Keratinocyte (primary cell): Measurements from ENCODE around the gene PRR23E. TPM values are rescaled to one million over a fixed set of nuclear protein-coding genes. Genes with fewer than 3 reads are reported as not detected.

ENCODE experiments used
- DNase-seq: peaks from one replicate; pipeline ENCODE4 v3.0.0-alpha.2; 2011; ENCODE audit warnings: low read depth, missing footprints, low spot score
- FAIRE-seq: peaks from 2 replicates; lab custom pipeline; 2011; peaks lifted over from hg19 to GRCh38; lab: Jason Lieb, UNC
- H2AFZ ChIP-seq: 2 replicates; pipeline ENCODE4 v1.6.0; 2012; ENCODE audit warnings: low read length, control low read depth, inconsistent platforms; ENCODE audit not compliant: control insufficient read depth
- H3K27ac ChIP-seq: 2 replicates; pipeline ENCODE4 v1.5.1; 2011; ENCODE audit warnings: low read length; ENCODE audit not compliant: control insufficient read depth, insufficient read depth
- H3K27me3 ChIP-seq: 3 replicates; pipeline ENCODE4 v1.6.0; 2011; ENCODE audit warnings: low read length; ENCODE audit not compliant: control insufficient read depth, insufficient read depth; ENCODE audit errors: extremely low read depth
- H3K36me3 ChIP-seq, 2 experiments: 2 replicates in 1 of 2; 3 replicates in 1 of 2; pipeline ENCODE4 v1.5.1; 2011; ENCODE audit warnings: low read length in 2 of 2, mild to moderate bottlenecking in 1 of 2; ENCODE audit not compliant: control insufficient read depth in 2 of 2, insufficient read depth in 2 of 2; ENCODE audit errors: extremely low read depth in 1 of 2
- H3K4me1 ChIP-seq: 3 replicates; pipeline ENCODE4 v1.5.1; 2011; ENCODE audit warnings: low read length; ENCODE audit not compliant: control insufficient read depth, insufficient read depth; ENCODE audit errors: extremely low read depth
- H3K4me2 ChIP-seq: 3 replicates; pipeline ENCODE4 v1.6.0; 2011; ENCODE audit warnings: low read depth, low read length; ENCODE audit not compliant: control insufficient read depth, insufficient read depth; ENCODE audit errors: extremely low read depth
- H3K4me3 ChIP-seq, 3 experiments: fragments of 200-600 bp in 1 of 3; sonication (generic) in 1 of 3; 2 replicates in 2 of 3; 3 replicates in 1 of 3; pipeline ENCODE4 v1.5.1; 2011 to 2016; ENCODE audit warnings: low read length in 3 of 3, mild to moderate bottlenecking in 3 of 3, control low read depth in 2 of 3, inconsistent platforms in 1 of 3, low read depth in 1 of 3, mixed read lengths in 1 of 3, mixed run types in 1 of 3, moderate library complexity in 1 of 3; ENCODE audit not compliant: control insufficient read depth in 2 of 3, insufficient read depth in 2 of 3; ENCODE audit errors: extremely low read depth in 1 of 3
- H3K79me2 ChIP-seq: 2 replicates; pipeline ENCODE4 v1.6.0; 2012; ENCODE audit warnings: low read length; ENCODE audit not compliant: control insufficient read depth, insufficient read depth
- H3K9ac ChIP-seq: 3 replicates; pipeline ENCODE4 v1.6.0; 2011; ENCODE audit warnings: low read length; ENCODE audit not compliant: control insufficient read depth, insufficient read depth; ENCODE audit errors: extremely low read depth
- H3K9me1 ChIP-seq: 3 replicates; pipeline ENCODE4 v1.6.0; 2011; ENCODE audit warnings: low read length; ENCODE audit not compliant: control insufficient read depth, insufficient read depth; ENCODE audit errors: extremely low read depth
- H3K9me3 ChIP-seq: 2 replicates; pipeline ENCODE4 v1.5.1; 2012; ENCODE audit warnings: low read depth, low read length; ENCODE audit not compliant: control insufficient read depth
- H4K20me1 ChIP-seq: 3 replicates; pipeline ENCODE4 v1.6.0; 2011; ENCODE audit warnings: low read length; ENCODE audit not compliant: control insufficient read depth, insufficient read depth; ENCODE audit errors: extremely low read depth
- EZH2 ChIP-seq: IDR thresholded peaks from one replicate; pipeline ENCODE4 v1.6.1; 2012; ENCODE audit warnings: inconsistent platforms, mild to moderate bottlenecking, low read length, moderate library complexity
- dilution Hi-C: fragments of 300-500 bp; cut with MboI; formaldehyde crosslinking; loops from one replicate; pipeline ENCODE4 v1.7.0; 2020; ENCODE audit warnings: low sequenced_read_pairs; ENCODE audit not compliant: extremely low pct_ligation_motif_present
- polyA plus RNA-seq, 5 experiments: library from polyadenylated mRNA; depleted of rRNA in 3 of 5; stranded (reverse) in 3 of 5; stranded (forward) in 1 of 5; unstranded in 1 of 5; fragments of >200 nt; gene quantifications; 1 replicate in 1 of 5; 2 replicates in 3 of 5; 3 replicates in 1 of 5; pipeline versions ENCODE4 v1.2.1 to v1.2.3, GENCODE V29; 2011 to 2012; ENCODE audit warnings: missing spikeins in 2 of 5, low read depth in 1 of 5, low replicate concordance in 1 of 5
- TF ChIP-seq, protein P1 (sequence below), 3 experiments: IDR thresholded peaks in 1 of 3; conservative IDR thresholded peaks in 1 of 3; optimal IDR thresholded peaks in 1 of 3; 2 replicates in 2 of 3; 3 replicates in 1 of 3; pipeline versions ENCODE3 to v1.5.1; 2011; ENCODE audit warnings: low read length in 3 of 3, mild to moderate bottlenecking in 3 of 3, moderate library complexity in 2 of 3, control low read depth in 1 of 3, inconsistent platforms in 1 of 3; ENCODE audit not compliant: insufficient read depth in 2 of 3; ENCODE audit errors: extremely low read depth in 1 of 3

Gene PRR23E
- polyA plus RNA-seq, 1 donor (not counting 4 experiments of a cell fraction or from before 2014, with no cell fraction given), result not detected

- FAIRE-seq (no peak), DNase-seq (no peak)
- no peak overlapping the region for H3K4me3 ChIP-seq
- no peak overlapping the region for H3K4me2 ChIP-seq
- no peaks in the 10 kb centered on the region for H3K9me3 ChIP-seq
- no peak overlapping the region for H3K9ac ChIP-seq
- H3K4me1 ChIP-seq, result no peaks in the 10 kb centered on the region
- H3K9me1 ChIP-seq, result no peaks in the 10 kb centered on the region
- dilution Hi-C loops, result no loop called here
- no peaks in the 10 kb centered on the region for H3K36me3 ChIP-seq
- peaks cover 16% of the 10 kb centered on the region for H3K27me3 ChIP-seq
- no peaks in the 10 kb centered on the region for H3K79me2 ChIP-seq
- H3K27ac ChIP-seq, result no peak overlapping the region
- H4K20me1 ChIP-seq, result no peaks in the 10 kb centered on the region
- H2AFZ ChIP-seq, result no peak overlapping the region
- no peak for TF ChIP-seq EZH2
- TF ChIP-seq, protein P1, sequence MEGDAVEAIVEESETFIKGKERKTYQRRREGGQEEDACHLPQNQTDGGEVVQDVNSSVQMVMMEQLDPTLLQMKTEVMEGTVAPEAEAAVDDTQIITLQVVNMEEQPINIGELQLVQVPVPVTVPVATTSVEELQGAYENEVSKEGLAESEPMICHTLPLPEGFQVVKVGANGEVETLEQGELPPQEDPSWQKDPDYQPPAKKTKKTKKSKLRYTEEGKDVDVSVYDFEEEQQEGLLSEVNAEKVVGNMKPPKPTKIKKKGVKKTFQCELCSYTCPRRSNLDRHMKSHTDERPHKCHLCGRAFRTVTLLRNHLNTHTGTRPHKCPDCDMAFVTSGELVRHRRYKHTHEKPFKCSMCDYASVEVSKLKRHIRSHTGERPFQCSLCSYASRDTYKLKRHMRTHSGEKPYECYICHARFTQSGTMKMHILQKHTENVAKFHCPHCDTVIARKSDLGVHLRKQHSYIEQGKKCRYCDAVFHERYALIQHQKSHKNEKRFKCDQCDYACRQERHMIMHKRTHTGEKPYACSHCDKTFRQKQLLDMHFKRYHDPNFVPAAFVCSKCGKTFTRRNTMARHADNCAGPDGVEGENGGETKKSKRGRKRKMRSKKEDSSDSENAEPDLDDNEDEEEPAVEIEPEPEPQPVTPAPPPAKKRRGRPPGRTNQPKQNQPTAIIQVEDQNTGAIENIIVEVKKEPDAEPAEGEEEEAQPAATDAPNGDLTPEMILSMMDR (optimal IDR thresholded peaks at IDR 0.05 in 1 of 3, IDR thresholded peaks at IDR 0.05 in 1 of 3, conservative IDR thresholded peaks at IDR 0.05 in 1 of 3; ENCODE audit: extremely low read depth in 1 of 3, insufficient read depth in 2 of 3, low read length in 3 of 3), result no peak
These were observed 19.3 kb downstream of the PRR23E start for GRCh38 chr3:127212231-127212630.

DNA sequence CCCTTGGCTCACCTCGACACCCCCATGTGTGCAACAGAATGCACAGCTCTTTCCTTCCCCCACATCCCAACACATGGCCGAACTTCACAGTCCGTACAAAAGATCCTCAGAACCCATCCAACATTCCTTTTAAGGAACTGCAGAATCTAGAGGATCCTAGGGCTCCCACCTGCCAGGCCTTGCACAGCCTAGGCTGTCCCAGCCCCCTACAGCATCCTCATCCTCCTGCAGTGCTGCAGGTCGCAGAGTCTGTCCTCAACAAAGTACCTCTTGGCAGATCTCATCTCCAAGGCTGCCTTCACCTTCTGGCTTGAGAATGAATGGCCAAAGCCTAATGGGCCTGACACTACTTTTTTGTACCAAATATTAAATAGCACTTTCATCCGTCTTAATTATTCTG is 19.8 kb downstream of the PRR23E start:
- Histone ChIP-seq H4K20me1 (no peaks in the 10 kb centered on the region), H3K79me2 (no peaks in the 10 kb centered on the region), H3K9me1 (no peaks in the 10 kb centered on the region), H3K36me3 (no peaks in the 10 kb centered on the region), H3K9ac (no peak overlapping the region), H3K4me1 (no peaks in the 10 kb centered on the region), H2AFZ (no peak overlapping the region), H3K9me3 (no peaks in the 10 kb centered on the region), H3K27ac (no peak overlapping the region), H3K4me3 (no peak overlapping the region), H3K4me2 (no peak overlapping the region), H3K27me3 (peaks cover 16% of the 10 kb centered on the region)
- dilution Hi-C loops, result no loop called here
- FAIRE-seq (no peak), DNase-seq (no peak)
- TF ChIP-seq, protein P1 (optimal IDR thresholded peaks at IDR 0.05 in 1 of 3, IDR thresholded peaks at IDR 0.05 in 1 of 3, conservative IDR thresholded peaks at IDR 0.05 in 1 of 3; ENCODE audit: extremely low read depth in 1 of 3, insufficient read depth in 2 of 3, low read length in 3 of 3), result no peak
- no peak for TF ChIP-seq EZH2
